Parathyroid adenoma (tissue), 2 donors: Measurements from ENCODE around the gene VSIG10L2.
A peak's percentile ranks its signal among the peaks of the same experiment; 100 is the strongest.

ENCODE experiments used
- H2AFZ ChIP-seq: fragments of 300-600 bp; sonication (generic); one replicate; pipeline ENCODE4 v1.7.0; 2017; ENCODE audit warnings: antibody characterized with exemption, mild to moderate bottlenecking
- H3K27ac ChIP-seq: fragments of 300-600 bp; sonication (generic); one replicate; pipeline ENCODE4 v1.7.0; 2017
- H3K27me3 ChIP-seq: fragments of 300-600 bp; sonication (generic); one replicate; pipeline ENCODE4 v1.7.0; 2017; ENCODE audit warnings: low read length; ENCODE audit not compliant: control insufficient read depth, insufficient read depth
- H3K36me3 ChIP-seq: fragments of 300-600 bp; sonication (generic); one replicate; pipeline ENCODE4 v1.7.0; 2017; ENCODE audit warnings: low read length; ENCODE audit not compliant: control insufficient read depth, insufficient read depth
- H3K4me1 ChIP-seq: fragments of 300-600 bp; sonication (generic); one replicate; pipeline ENCODE4 v1.7.0; 2017; ENCODE audit warnings: control low read depth
- H3K4me2 ChIP-seq: fragments of 300-600 bp; sonication (generic); one replicate; pipeline ENCODE4 v1.7.0; 2017; ENCODE audit warnings: low read length
- H3K4me3 ChIP-seq: fragments of 300-600 bp; sonication (generic); one replicate; pipeline ENCODE4 v1.7.0; 2017; ENCODE audit warnings: low read depth, low read length
- H3K79me2 ChIP-seq: fragments of 300-600 bp; sonication (generic); one replicate; pipeline ENCODE4 v1.7.0; 2017; ENCODE audit warnings: control low read depth
- H3K9ac ChIP-seq: fragments of 300-600 bp; sonication (generic); one replicate; pipeline ENCODE4 v1.7.0; 2017; ENCODE audit warnings: mild to moderate bottlenecking
- H3K9me3 ChIP-seq: fragments of 300-600 bp; sonication (generic); one replicate; pipeline ENCODE4 v1.7.0; 2017; ENCODE audit warnings: low read length; ENCODE audit not compliant: control insufficient read depth
- CTCF ChIP-seq: fragments of 300-600 bp; sonication (generic); IDR thresholded peaks from one replicate; pipeline ENCODE4 v1.7.0; 2017; ENCODE audit warnings: antibody characterized with exemption, mild to moderate bottlenecking
- donor health status: primary hyperparathyroidism.

Gene VSIG10L2

GRCh38 chr11:125918140-125918840 lies 27.6 kb upstream of the VSIG10L2 start:
- no peak for TF ChIP-seq CTCF
- no peak overlapping the region for H3K9ac ChIP-seq
- H3K4me3 ChIP-seq: no peak overlapping the region
- H3K27ac ChIP-seq: no peak overlapping the region
- no peak overlapping the region for H2AFZ ChIP-seq
- H3K27me3 ChIP-seq: no peaks in the 10 kb centered on the region
- no peaks in the 10 kb centered on the region for H3K4me1 ChIP-seq
- H3K9me3 ChIP-seq: no peaks in the 10 kb centered on the region
- H3K36me3 ChIP-seq: no peaks in the 10 kb centered on the region
- H3K79me2 ChIP-seq: no peaks in the 10 kb centered on the region
- H3K4me2 ChIP-seq: no peak overlapping the region

- no peak for TF ChIP-seq CTCF
- Histone ChIP-seq H3K9ac (no peak overlapping the region), H3K79me2 (no peaks in the 10 kb centered on the region), H3K4me2 (no peak overlapping the region), H2AFZ (no peak overlapping the region), H3K36me3 (no peaks in the 10 kb centered on the region), H3K9me3 (no peaks in the 10 kb centered on the region), H3K4me3 (no peak overlapping the region), H3K4me1 (no peaks in the 10 kb centered on the region), H3K27me3 (no peaks in the 10 kb centered on the region), H3K27ac (no peak overlapping the region)
These were observed 24.8 kb upstream of the VSIG10L2 start for GRCh38 chr11:125921042-125921441.

GRCh38 chr11:125922156-125922555 lies 23.7 kb upstream of the VSIG10L2 start:
- H3K79me2 ChIP-seq: no peaks in the 10 kb centered on the region
- no peaks in the 10 kb centered on the region for H3K9me3 ChIP-seq
- no peaks in the 10 kb centered on the region for H3K36me3 ChIP-seq
- TF ChIP-seq CTCF: no peak
- no peak overlapping the region for H3K4me3 ChIP-seq
- no peaks in the 10 kb centered on the region for H3K4me1 ChIP-seq
- no peaks in the 10 kb centered on the region for H3K27me3 ChIP-seq
- H3K4me2 ChIP-seq: no peak overlapping the region
- H2AFZ ChIP-seq: no peak overlapping the region
- no peak overlapping the region for H3K9ac ChIP-seq
- H3K27ac ChIP-seq: no peak overlapping the region

GRCh38 chr11:125923012-125923579 lies 22.7 kb upstream of the VSIG10L2 start:
- Histone ChIP-seq H3K9ac (no peak overlapping the region), H3K4me3 (no peak overlapping the region), H3K36me3 (no peaks in the 10 kb centered on the region), H2AFZ (no peak overlapping the region), H3K4me2 (no peak overlapping the region), H3K27me3 (no peaks in the 10 kb centered on the region), H3K27ac (no peak overlapping the region), H3K9me3 (no peaks in the 10 kb centered on the region), H3K79me2 (no peaks in the 10 kb centered on the region), H3K4me1 (no peaks in the 10 kb centered on the region)
- TF ChIP-seq CTCF: peak; percentile 54

GRCh38 chr11:125923633-125924032 lies 22.2 kb upstream of the VSIG10L2 start:
- Histone ChIP-seq H3K4me2 (no peak overlapping the region), H3K79me2 (no peaks in the 10 kb centered on the region), H3K36me3 (no peaks in the 10 kb centered on the region), H3K9ac (no peak overlapping the region), H3K27me3 (no peaks in the 10 kb centered on the region), H3K9me3 (no peaks in the 10 kb centered on the region), H3K27ac (no peak overlapping the region), H3K4me3 (no peak overlapping the region), H3K4me1 (no peaks in the 10 kb centered on the region), H2AFZ (no peak overlapping the region)
- no peak for TF ChIP-seq CTCF
